ENCODE results near the gene DOCK4.

The DOCK4 gene

DNA sequence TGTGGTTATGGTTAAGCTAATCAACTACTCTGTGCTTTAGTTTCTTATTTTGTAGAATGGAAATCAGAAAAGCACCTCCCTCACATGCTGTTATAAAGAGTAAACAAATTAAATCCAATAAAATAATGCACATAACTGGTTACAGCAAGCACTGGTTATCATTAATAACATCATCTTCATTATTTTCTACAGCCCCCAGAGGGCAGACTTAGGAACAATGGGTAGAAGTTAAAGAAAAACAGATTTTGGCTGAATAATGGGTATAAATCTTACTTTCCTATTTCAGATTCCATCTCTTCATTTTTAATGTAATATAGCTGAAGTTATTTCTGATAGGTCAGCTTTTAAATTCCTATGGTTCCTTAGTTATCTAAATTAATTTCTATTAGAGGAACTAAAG is 126.5 kb downstream of the DOCK4 start:
- no peak for DNase-seq (ENCODE audit: low read depth, low spot score)

DNA sequence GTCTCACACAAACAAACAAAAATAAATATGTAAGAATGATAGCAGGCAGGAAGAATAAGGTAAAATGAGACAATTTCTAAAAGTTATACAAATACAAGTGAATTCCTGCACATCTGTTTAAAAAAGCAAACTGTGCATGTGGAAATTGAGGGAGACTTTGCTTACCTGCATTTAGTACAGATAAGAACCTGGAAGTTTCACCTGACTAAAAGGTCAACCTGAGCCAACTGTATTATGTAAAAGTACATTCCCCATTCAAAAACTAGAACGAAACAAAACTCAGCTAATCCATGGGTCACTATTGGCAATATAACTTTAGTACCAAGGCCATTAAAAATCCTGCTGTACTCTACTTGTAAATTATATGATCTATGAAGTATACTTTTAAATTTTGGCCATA is 127.1 kb downstream of the DOCK4 start:
- DNase-seq (ENCODE audit: low read depth, low spot score) = no peak

DNA sequence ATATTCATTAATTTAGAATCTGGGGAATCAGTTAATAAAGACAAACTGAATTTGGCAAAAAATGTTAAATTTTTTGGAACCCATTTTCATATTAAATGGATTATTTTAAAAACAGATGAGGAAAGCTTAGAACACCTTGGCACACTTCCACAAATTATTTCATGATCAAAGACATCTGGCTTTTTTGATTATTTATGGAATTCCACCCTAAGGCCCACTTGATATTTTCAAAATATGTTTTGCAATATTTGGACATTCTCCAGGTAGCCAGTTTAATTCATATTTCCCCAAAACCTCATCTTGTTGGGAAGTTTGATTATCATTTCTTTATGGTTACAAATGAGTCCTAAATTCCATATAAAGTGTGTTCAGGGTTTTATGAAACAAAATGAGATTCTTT is 129.9 kb downstream of the DOCK4 start:
- DNase-seq (ENCODE audit: low read depth, low spot score) = no peak

DNA sequence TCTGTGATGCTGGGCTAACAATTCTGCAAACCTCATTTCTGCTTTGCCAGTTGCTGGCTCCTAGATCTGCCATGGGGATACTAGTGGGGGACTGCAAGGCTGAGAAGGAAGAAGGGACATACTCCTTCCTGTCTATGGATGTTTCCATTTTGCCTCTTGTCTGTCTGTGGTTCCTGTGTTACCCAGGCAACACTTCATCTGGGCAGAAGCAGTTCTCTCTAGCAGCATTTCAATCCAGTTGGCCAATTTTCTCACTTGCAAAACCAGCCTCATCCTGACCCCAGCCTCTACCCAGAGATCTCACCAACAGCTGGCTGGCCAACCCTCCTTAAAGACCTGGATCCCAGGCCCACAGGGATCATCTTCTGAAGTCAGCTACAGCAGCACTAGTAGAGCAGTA is 131.7 kb downstream of the DOCK4 start:
- no peak for DNase-seq (ENCODE audit: low read depth, low spot score)

DNA sequence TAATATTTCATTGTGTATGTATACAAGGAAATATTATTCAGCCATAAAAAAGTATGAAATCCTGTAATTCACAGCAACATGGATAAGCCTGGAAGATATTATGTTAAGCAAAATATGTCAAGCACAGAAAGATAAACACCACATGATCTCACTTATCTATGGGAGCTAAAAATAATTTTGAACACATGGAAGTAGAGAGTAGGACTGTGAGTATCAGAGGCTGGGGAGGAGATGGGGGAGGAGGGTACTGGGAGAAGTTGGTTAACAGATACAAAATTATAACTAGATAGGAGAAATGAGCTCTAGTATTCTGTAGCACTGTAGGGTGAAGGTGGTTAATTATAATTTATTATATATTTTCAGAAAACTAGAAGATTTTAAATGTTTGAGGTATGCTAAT is 132.7 kb downstream of the DOCK4 start:
- DNase-seq (ENCODE audit: low read depth, low spot score) = no peak

DNA sequence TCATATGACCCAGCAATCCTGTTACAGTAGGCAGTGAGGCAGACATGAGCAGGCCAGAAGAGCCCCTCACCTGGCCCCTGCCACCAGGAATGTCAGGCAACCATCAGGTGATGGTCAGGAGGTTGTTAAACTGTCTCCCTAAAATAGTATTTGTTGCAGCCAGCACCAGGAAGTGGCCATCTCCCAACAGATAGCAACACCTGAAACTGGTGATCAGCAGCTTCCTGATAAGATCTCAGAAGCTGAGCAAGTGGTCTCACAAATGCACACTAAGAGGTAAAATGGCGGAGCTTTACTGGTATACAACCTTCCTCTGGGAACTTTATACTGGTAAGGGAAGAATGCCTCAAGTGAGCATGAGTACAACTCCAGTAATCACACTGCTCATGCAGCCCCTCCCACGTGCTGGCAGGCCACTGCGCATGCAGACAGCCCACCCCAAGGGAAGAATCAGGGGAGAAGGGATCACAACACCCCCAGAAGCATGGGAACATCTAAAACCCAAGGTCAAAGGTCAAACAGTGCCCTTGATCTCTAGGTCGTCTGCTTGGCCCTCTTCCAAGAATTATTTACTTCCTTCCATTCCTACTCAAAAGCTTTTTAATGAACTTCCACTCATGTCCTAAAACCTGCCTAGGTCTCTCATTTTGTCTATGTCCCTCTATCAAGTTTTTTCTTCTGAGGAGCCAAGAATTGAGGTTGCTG is 133.5 kb downstream of the DOCK4 start:
- no peak for DNase-seq (ENCODE audit: low read depth, low spot score)

DNA sequence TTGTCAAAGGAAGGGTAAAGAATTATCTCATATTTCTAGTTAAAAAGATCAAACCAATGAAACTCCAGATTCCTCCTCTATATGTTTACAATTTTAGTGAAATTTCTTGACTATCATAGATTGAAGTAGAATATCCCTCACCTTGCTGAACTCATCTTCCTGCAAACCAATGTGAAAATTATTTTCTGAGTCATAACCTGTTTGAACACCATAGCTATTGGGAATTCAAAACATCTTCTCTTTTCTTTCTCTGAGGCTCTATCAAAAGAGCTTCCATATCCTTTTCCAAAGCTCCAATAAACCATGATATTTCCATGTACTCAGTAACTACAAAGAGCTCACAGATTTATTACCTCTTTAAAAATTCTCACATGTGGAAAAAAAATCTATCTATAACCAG is 134.3 kb downstream of the DOCK4 start:
- DNase-seq (ENCODE audit: low read depth, low spot score) = no peak

DNA sequence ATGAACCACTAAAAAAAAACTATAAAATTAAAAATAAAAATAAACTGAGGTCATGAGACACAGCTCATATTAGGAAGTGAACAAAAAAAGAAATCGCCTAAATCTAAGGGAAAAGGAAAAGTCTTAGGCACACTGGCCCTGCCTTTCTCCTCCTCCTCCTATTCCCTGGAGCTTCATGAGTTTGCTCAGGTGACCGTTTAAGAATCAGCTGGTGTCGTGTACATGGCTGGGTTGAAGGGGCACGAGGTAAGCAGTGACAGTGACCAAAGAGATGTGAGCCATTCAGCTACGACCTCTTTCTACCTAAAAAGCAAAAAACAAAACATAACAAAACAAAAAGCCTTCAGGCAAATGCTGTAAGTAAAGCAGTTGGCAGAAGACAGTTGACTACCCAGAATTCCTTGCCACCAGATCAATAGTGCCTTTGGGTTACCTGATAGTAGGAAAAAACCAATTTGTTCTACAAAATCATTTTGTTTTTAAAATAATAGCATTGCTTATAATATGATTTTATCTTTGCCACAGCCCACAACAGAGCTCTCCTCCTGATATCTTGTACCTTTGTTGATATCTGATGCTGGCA is 135.4 kb downstream of the DOCK4 start:
- DNase-seq (ENCODE audit: low read depth, low spot score) = no peak

DNA sequence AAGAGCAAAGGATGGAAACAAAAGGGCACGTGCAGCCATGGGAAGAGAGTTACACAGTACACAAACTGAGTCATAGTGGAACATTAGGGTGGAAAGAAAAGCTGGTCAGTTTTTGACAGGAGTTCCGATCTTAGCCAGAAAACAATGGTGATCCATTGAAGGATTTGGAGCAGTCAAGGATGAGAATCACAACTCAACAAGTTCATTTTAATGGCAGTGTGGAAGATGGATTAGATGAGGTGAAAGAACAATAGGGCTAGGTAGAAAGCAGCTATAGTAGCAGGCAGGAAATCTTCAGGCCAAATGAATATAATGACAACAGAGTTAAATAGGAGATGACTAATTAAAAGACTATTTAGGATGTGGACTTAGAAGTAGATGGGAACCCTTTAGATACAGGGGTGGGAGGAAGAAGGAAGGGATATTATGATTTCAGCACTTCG is 136.3 kb downstream of the DOCK4 start:
- no peak for DNase-seq (ENCODE audit: low read depth, low spot score)

DNA sequence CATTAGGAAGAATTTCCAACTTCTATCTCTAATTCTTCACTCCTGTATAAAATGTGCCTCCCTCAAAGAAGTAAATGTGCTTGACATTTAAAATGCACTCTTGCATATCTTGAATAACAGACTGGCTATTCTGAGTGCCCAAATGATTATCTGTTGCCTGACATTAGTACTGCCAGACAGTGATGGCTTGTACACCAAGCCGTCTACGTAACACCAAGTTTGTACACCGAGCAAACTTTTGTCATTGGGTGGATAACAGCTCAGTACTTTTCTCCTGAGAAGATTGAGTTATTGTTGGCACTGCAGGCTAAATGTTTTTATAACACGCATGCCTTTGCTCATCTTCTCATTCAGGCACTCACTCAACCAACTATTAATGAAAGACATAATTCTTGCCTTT is 137.2 kb downstream of the DOCK4 start:
- no peak for DNase-seq (ENCODE audit: low read depth, low spot score)

DNA sequence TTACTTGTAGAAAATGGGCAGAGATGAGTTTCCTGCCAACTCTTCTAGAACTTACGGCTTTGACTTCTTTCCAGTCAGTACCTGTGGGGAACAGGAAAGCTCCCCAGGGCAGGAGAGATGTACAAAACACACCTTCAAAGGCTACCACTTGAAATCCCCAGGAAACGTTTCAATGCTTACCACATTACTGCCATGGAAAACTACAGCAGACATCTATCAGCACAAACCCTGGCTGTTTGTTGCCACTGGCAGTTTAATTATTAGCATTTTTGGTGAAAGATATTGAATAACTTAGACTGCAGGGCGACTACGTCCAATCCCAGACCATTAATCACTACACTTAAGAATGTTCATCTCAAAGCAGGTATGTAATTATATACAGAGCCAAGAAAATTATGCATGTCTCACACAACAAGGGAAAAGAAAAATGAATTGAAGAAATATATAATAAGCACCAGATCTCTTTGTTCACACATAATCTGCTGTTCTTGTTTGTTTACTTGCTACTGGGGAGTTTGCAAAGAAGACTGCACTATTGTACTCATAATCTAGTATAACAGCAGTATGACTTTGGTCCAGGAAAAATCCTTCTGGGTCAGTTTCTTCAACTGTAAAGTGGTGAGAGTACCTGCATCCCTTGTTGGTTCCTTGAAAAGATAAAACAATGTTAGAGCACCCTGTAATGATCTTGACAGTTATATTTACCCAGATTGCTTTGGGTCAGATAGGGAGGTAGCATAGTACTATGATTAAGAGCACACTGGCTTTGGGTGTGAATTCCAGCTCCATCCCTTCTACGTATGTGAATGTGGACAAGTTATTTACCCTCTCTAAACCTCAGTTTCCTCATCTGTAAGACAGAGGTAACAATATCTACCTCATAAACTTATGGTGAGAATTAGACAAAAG is 138.3 kb downstream of the DOCK4 start:
- peak; percentile 27 for DNase-seq (ENCODE audit: low read depth, low spot score)

DNA sequence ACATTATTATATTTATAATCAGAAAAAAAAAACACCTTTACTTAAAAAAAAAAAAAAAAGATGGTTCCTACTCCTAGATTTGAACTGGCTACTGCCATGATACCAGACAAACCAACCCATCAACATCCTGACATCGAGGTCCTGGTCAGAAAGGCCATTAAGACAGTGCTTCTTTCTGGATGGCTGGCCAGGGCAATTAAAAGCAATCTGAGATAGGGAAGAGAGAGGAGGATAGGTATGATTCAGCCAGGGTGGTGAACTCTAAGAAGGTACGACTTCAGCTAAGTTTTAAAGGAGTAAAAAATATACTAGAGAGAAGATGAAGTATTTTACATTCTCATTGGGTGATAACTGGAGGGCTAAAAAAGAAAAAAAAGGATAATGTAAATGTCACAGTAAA is 139.0 kb downstream of the DOCK4 start:
- DNase-seq (ENCODE audit: low read depth, low spot score) = no peak

DNA sequence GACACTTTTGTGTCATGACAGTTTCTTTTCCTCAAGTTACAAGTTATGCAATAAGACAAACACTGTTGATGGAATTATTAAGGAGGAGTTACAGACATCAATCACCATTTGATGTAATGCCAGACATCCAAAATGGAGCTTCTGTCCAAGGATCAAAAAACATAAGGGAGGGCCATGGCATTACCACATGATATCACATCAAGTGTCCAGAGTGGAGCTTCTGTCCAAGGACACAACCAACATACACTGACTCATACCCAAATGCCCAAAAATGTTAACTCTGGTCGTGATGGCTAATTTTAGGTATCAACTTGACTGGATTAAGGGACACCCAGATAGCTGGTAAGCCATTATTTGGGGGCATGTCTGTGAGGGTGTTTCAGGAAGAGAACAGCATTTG is 140.4 kb downstream of the DOCK4 start:
- no peak for DNase-seq (ENCODE audit: low read depth, low spot score)

DNA sequence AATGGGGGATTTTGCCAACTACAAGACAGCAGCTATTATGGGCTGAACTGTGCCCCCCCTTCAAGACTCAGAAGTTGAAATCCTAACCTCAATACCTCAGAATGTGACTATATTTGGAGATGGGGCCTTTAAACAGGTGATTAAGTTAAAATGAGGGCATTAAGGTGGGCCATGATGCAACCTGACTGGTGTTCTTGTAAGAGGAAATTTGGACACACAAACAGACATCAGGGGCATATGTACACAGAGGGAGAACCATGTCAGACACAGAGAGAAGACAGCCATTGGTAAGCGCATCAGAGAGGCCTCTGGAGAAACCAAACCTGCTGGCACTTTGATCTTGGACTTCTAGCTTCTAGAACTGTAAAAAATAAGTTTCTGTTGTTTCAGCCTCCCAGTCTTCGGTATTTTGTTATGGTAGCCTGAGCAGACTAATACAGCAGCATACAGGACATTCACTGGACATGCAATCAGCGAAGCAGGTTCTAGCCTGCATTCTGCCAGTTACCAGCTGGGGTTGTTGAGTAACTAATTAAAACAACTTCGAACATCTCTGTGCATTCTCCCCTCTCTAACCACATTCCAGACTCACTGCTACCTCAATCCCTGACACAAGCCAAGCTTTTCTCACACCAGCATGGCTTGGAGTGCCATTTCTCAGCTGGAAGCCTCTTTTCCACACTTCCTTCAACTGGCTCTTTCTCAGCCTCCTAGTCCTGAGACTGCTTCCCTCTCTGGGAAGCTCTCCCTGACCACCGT is 141.4 kb downstream of the DOCK4 start:
- no peak for DNase-seq (ENCODE audit: low read depth, low spot score)

DNA sequence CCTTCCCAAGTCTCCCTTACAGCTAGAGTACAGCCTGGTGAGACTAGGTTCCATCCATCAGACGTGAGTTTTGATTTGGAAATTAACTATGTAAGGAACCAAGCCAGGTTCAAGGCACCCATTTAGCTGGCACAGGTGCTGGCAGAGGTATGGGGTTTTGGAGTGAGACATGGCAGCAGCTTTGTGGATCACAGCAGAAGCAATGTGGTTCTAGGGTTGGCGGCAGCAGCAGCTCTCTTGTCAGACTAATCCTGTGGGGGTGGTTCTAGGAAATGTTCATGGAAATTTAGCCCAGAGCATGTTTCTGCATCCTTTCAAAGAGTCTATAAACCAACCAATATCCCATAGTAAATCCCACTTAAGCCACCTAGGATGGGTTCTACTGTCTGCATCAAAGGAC is 142.2 kb downstream of the DOCK4 start:
- no peak for DNase-seq (ENCODE audit: low read depth, low spot score)

DNA sequence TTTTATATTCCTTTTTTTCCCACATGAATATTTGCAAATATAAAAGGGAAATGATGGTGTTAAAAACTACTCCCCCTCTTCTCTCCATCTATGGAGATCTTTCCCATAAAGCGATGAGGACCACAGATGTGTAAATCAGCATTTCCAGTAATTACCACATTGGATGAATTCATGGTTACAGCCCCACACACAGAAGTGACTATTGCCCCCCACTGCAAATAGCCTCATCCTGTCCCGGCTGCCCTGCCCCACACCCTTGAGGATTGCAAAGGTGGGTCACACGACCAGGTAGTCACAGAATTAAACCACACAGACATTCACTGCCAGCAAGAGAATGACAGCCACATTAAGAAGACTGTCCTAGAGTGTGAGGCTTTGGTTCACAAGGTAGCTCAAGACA is 145.1 kb downstream of the DOCK4 start:
- DNase-seq (ENCODE audit: low read depth, low spot score) = no peak

DNA sequence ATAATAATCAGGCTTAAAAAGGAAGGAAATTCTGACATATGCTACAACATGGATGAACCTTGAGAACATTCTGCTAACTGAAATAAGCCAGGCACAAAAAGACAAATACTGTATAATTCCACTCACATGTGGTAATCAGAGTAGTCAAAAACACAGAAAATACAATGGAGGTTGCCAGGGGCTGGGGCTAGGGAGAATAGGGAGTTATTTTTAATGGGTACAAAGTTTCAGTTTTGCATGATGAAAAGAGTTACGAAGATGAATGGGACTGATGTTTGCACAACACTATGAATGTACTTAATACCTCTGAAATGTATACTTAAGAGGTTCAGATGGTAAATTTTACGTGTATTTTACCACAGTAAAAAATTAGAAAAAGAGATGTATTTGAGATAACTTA is 145.6 kb downstream of the DOCK4 start:
- no peak for DNase-seq (ENCODE audit: low read depth, low spot score)

DNA sequence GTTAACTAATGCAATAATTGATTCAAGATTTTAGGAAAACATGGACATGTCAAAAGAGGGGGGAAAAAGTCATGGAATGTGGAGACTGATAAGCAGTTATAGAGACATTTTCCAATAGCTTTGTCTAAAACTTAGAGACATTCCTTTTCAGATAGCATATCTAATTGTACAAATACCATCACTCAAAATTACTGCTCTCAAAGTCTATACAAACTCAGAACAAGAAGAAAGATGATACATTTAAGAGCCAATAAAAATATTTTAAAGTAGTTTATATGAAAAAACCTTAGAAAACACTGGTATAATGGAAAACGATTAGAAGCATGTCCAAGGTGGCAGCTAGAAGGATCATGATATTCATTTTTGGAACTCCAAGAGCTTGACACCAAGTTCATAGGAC is 146.5 kb downstream of the DOCK4 start:
- DNase-seq (ENCODE audit: low read depth, low spot score) = no peak

DNA sequence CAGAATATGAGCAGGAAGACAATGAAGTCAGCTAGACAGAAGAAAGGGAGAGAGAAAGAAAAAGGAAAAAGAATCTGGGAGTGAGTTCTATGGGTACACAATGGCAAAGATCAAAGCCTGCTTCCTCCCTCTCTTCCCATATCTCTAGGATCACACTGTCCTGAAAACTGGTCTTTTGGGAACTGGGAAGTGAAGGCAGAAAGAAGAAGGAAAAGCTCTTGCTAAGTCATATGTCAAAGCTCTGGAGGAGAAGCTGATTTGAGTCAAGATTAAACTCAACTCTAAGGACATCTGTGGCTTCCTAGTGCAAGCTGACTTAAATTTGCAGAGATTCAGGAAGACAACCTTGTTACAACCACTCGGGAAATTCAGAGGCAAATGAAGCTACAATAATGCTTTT is 147.5 kb downstream of the DOCK4 start:
- DNase-seq (ENCODE audit: low read depth, low spot score) = no peak

DNA sequence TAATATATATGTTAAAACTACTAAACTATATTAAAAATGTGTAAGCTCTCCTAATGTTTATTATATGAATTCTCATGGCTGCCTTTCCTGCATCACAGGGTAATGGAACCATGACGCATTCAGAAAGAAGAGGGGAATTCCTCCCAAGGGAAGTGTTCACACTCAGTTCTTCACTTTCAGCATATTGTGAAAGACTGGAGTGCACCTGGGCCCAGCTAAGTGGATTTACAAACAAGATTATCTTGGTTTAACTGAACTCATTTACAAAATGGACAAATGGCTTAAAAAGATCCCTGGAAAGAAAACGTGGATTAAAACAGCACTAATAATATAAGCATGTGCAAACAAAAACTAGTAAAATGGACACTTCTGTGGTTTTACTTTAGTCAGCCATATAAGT is 149.8 kb downstream of the DOCK4 start:
- no peak for DNase-seq (ENCODE audit: low read depth, low spot score)

DNA sequence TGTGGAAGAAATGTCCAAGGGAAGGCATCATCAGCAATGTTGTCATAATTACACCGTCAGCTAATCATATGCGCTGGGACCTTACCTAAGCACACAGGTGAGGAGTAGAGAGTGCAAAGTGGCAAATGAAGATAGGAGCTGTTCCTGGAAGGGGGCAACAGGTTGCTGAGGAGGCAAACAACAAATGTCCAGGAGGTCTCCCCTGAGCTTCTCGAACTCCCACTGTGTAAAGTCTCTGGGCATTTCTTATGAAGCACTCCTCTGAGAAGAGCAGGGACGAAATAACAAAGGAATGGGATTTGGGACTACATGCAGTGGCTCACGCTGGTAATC is 152.5 kb downstream of the DOCK4 start:
- DNase-seq (ENCODE audit: low read depth, low spot score) = no peak
